HL-60/S4 treated with retinoic acid at 250 ng/mL for 4 days and 3 days (cell line): ENCODE measurements around the gene CHMP4A.

Experiments
- in situ Hi-C: fragments of 300-500 bp; cut with MboI; formaldehyde crosslinking; loops from 2 replicates; pipeline ENCODE4 v1.7.0; 2022; ENCODE audit warnings: low sequenced_read_pairs

The CHMP4A gene

GRCh38 chr14:24160850-24161804 lies 52.2 kb downstream of the CHMP4A start, which contains the start of gene IRF9:
Gene IRF9 (plus strand): TSS chr14:24161265. CDS start chr14:24162145, 880 bp downstream.
- in situ Hi-C loops, result no loop called here

GRCh38 chr14:24160499-24160849 lies 52.8 kb downstream of the CHMP4A start:
- in situ Hi-C loops, result no loop called here

GRCh38 chr14:24159777-24160498 lies 53.4 kb downstream of the CHMP4A start:
- in situ Hi-C loops, result no loop called here
